Panc1 (cell line): ENCODE measurements around the gene FAM107B.

Experiments
- REST ChIP-seq, 2 experiments: IDR thresholded peaks; 2 replicates each; pipeline ENCODE4 v1.6.1; 2011 to 2012; ENCODE audit warnings: low read depth in 2 of 2, control low read depth in 1 of 2, low read length in 1 of 2, mild to moderate bottlenecking in 1 of 2, moderate library complexity in 1 of 2; ENCODE audit not compliant: insufficient read depth in 1 of 2
- TF ChIP-seq, protein P1 (sequence below): fragments of 450-650 bp; IDR thresholded peaks from 2 replicates; pipeline ENCODE4 v1.5.1; 2017; ENCODE audit warnings: mild to moderate bottlenecking

DNA sequence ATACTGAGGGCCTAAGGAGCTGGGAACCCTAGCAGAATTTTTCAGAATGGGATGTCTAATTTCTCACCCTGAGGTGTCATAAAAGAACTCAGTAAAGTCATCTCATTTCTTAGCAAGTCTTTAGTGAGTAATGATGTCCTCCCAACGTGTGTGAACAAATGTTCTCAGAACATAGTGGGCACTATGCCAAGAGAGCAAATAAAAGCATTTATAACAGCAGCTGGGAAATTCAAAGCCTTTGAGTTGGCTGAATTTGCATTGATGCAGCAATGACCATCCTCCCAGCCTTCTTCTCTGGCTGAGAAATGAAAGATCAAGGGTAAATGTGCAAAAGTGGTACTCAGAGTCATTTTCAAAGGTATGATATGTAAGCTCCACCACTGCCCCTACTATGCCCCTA, 109.4 kb downstream of the FAM107B start:
- no peak for TF ChIP-seq REST (IDR thresholded peaks at IDR 0.05; ENCODE audit: insufficient read depth in 1 of 2, low read depth in 2 of 2, low read length in 1 of 2)
- TF ChIP-seq, protein P1, sequence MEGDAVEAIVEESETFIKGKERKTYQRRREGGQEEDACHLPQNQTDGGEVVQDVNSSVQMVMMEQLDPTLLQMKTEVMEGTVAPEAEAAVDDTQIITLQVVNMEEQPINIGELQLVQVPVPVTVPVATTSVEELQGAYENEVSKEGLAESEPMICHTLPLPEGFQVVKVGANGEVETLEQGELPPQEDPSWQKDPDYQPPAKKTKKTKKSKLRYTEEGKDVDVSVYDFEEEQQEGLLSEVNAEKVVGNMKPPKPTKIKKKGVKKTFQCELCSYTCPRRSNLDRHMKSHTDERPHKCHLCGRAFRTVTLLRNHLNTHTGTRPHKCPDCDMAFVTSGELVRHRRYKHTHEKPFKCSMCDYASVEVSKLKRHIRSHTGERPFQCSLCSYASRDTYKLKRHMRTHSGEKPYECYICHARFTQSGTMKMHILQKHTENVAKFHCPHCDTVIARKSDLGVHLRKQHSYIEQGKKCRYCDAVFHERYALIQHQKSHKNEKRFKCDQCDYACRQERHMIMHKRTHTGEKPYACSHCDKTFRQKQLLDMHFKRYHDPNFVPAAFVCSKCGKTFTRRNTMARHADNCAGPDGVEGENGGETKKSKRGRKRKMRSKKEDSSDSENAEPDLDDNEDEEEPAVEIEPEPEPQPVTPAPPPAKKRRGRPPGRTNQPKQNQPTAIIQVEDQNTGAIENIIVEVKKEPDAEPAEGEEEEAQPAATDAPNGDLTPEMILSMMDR: no peak
